IgD-negative memory B cell (primary cell): ENCODE measurements around the gene DNASE1L2. TPM values are rescaled to one million over a fixed set of nuclear protein-coding genes. Genes with fewer than 3 reads are reported as not detected.
A peak's percentile ranks its signal among the peaks of the same experiment; 100 is the strongest.
"Not testable (repeated sequence)": the region's sequence is repeated elsewhere in the genome, so short reads cannot be mapped to it uniquely, and the experiment has no call there.

Source experiments
- H3K27ac Mint-ChIP-seq, 3 donors: one replicate each; pipeline ENCODE4 v1.8.0; 2020 to 2022; ENCODE audit warnings: mild to moderate bottlenecking in 3 of 3, mixed read lengths in 3 of 3, moderate library complexity in 1 of 3
- H3K27me3 Mint-ChIP-seq: one replicate; pipeline ENCODE4 v1.8.0; 2021; ENCODE audit warnings: mixed read lengths
- H3K36me3 Mint-ChIP-seq: one replicate; pipeline ENCODE4 v1.8.0; 2020; ENCODE audit warnings: mild to moderate bottlenecking, mixed read lengths
- H3K4me1 Mint-ChIP-seq, 3 donors: one replicate each; pipeline ENCODE4 v1.8.0; 2020 to 2022; ENCODE audit warnings: mixed read lengths in 3 of 3, mild to moderate bottlenecking in 1 of 3
- H3K4me3 Mint-ChIP-seq, 4 donors: one replicate each; pipeline ENCODE4 v1.8.0; 2020 to 2022; ENCODE audit warnings: mild to moderate bottlenecking in 4 of 4, mixed read lengths in 4 of 4, moderate library complexity in 3 of 4
- H3K9me3 Mint-ChIP-seq, 3 donors: one replicate each; pipeline ENCODE4 v1.8.0; 2020 to 2021; ENCODE audit warnings: mixed read lengths in 3 of 3, mild to moderate bottlenecking in 1 of 3
- polyA plus RNA-seq: library from polyadenylated mRNA; unstranded; fragments of 300-500 nt; fragmentation: Illumina TruSeq; gene quantifications from one replicate; pipeline ENCODE4 v1.2.3, GENCODE V29; 2021

The DNASE1L2 gene
- polyA plus RNA-seq, 1 donor from 2014 or later, result not detected

GRCh38 chr16:2253293-2253692 is 17.0 kb downstream of the DNASE1L2 start:
- no peaks in the 10 kb centered on the region for H3K9me3 Mint-ChIP-seq

GRCh38 chr16:2256531-2257140 is 20.4 kb downstream of the DNASE1L2 start:
- H3K4me3 Mint-ChIP-seq, result no peak overlapping the region
- no peaks in the 10 kb centered on the region for H3K36me3 Mint-ChIP-seq
- H3K27ac Mint-ChIP-seq, result peak overlapping the region in 1 of 3 donors; percentile 43

More at GRCh38 chr16:2253293-2253692, 17.0 kb downstream of the DNASE1L2 start:
- H3K27me3 Mint-ChIP-seq, result no peaks in the 10 kb centered on the region
- no peaks in the 10 kb centered on the region for H3K36me3 Mint-ChIP-seq
- H3K4me3 Mint-ChIP-seq, result peak overlapping the region in 3 of 4 donors; percentile 50 to 90 (median 81)
- H3K27ac Mint-ChIP-seq, result peak overlapping the region; percentile 93 to 95 (median 94)
- peaks cover 12 to 15% (median 13%) of the 10 kb centered on the region in 3 donors for H3K4me1 Mint-ChIP-seq

GRCh38 chr16:2257726-2258125 is 21.5 kb downstream of the DNASE1L2 start:
- Mint-ChIP-seq H3K27me3 (no peaks in the 10 kb centered on the region), H3K27ac (no peak overlapping the region), H3K4me3 (peak overlapping the region in 1 of 4 donors; percentile 17), H3K9me3 (no peaks in the 10 kb centered on the region), H3K36me3 (no peaks in the 10 kb centered on the region), H3K4me1 (peaks cover 7 to 8% (median 8%) of the 10 kb centered on the region in 3 donors)

More at GRCh38 chr16:2256531-2257140, 20.4 kb downstream of the DNASE1L2 start:
- Mint-ChIP-seq H3K27me3 (no peaks in the 10 kb centered on the region), H3K9me3 (no peaks in the 10 kb centered on the region), H3K4me1 (peaks cover 9 to 12% (median 12%) of the 10 kb centered on the region in 3 donors)

GRCh38 chr16:2258530-2258929 is 22.3 kb downstream of the DNASE1L2 start:
- not testable (repeated sequence) for H3K27me3 Mint-ChIP-seq, H3K4me1 Mint-ChIP-seq, H3K36me3 Mint-ChIP-seq, H3K4me3 Mint-ChIP-seq, H3K9me3 Mint-ChIP-seq
- peak overlapping the region in 1 of 3 donors; percentile 56 for H3K27ac Mint-ChIP-seq

- Mint-ChIP-seq H3K36me3 (no peaks in the 10 kb centered on the region), H3K4me1 (peaks cover 5 to 10% (median 9%) of the 10 kb centered on the region in 3 donors), H3K4me3 (no peak overlapping the region), H3K27me3 (no peaks in the 10 kb centered on the region), H3K27ac (no peak overlapping the region), H3K9me3 (no peaks in the 10 kb centered on the region)
These were observed 24.0 kb downstream of the DNASE1L2 start for GRCh38 chr16:2260250-2260649.

- Mint-ChIP-seq H3K27ac (peak overlapping the region in 2 of 3 donors; percentile 58 to 86), H3K4me3 (peak overlapping the region in 1 of 4 donors; percentile 18), H3K4me1 (peaks cover 10 to 28% (median 23%) of the 10 kb centered on the region in 3 donors)
- not testable (repeated sequence) for H3K9me3 Mint-ChIP-seq, H3K27me3 Mint-ChIP-seq, H3K36me3 Mint-ChIP-seq
These were observed 26.8 kb downstream of the DNASE1L2 start for GRCh38 chr16:2263026-2263425.

GRCh38 chr16:2266887-2267286 is 30.6 kb downstream of the DNASE1L2 start:
- peaks cover 18 to 30% (median 28%) of the 10 kb centered on the region in 3 donors for H3K4me1 Mint-ChIP-seq
- not testable (repeated sequence) for H3K9me3 Mint-ChIP-seq, H3K27me3 Mint-ChIP-seq, H3K36me3 Mint-ChIP-seq
- H3K4me3 Mint-ChIP-seq, result peak overlapping the region; percentile 91 to 99 (median 94)
- H3K27ac Mint-ChIP-seq, result peak overlapping the region; percentile 87 to 99 (median 93)

GRCh38 chr16:2267505-2267912 is 31.3 kb downstream of the DNASE1L2 start:
- H3K27ac Mint-ChIP-seq, result peak overlapping the region; percentile 99
- peak overlapping the region; percentile 91 to 99 (median 98) for H3K4me3 Mint-ChIP-seq
- not testable (repeated sequence) for H3K27me3 Mint-ChIP-seq, H3K9me3 Mint-ChIP-seq, H3K36me3 Mint-ChIP-seq
- H3K4me1 Mint-ChIP-seq, result peaks cover 18 to 30% (median 28%) of the 10 kb centered on the region in 3 donors

GRCh38 chr16:2267913-2268666 is 31.8 kb downstream of the DNASE1L2 start, which contains the start of gene RNPS1:
TSS of gene RNPS1 (minus strand) at chr16:2268126. CDS start at chr16:2264643, 3,483 bp downstream.
- no peaks in the 10 kb centered on the region for H3K27me3 Mint-ChIP-seq
- H3K27ac Mint-ChIP-seq, result peak within 1 kb of the TSS; percentile 99
- peaks cover 18 to 30% (median 28%) of the 10 kb centered on the region in 3 donors for H3K4me1 Mint-ChIP-seq
- H3K9me3 Mint-ChIP-seq, result no peaks in the 10 kb centered on the region
- H3K36me3 Mint-ChIP-seq, result no peaks in the 10 kb centered on the region
- peak within 1 kb of the TSS; percentile 91 to 99 (median 98) for H3K4me3 Mint-ChIP-seq

- H3K36me3 Mint-ChIP-seq, result no peaks in the 10 kb centered on the region
- H3K27me3 Mint-ChIP-seq, result no peaks in the 10 kb centered on the region
- H3K4me3 Mint-ChIP-seq, result peak overlapping the region in 3 of 4 donors; percentile 98 to 99 (median 99)
- peaks cover 15 to 22% (median 21%) of the 10 kb centered on the region in 3 donors for H3K4me1 Mint-ChIP-seq
- no peaks in the 10 kb centered on the region for H3K9me3 Mint-ChIP-seq
- H3K27ac Mint-ChIP-seq, result peak overlapping the region; percentile 53 to 99 (median 90)
These were observed 33.8 kb downstream of the DNASE1L2 start for GRCh38 chr16:2270070-2270462.

GRCh38 chr16:2270588-2271470 is 34.6 kb downstream of the DNASE1L2 start:
- H3K36me3 Mint-ChIP-seq, result no peaks in the 10 kb centered on the region
- H3K4me1 Mint-ChIP-seq, result peaks cover 13 to 18% (median 17%) of the 10 kb centered on the region in 3 donors
- no peaks in the 10 kb centered on the region for H3K9me3 Mint-ChIP-seq
- no peaks in the 10 kb centered on the region for H3K27me3 Mint-ChIP-seq
- peak overlapping the region in 1 of 3 donors; percentile 60 for H3K27ac Mint-ChIP-seq
- H3K4me3 Mint-ChIP-seq, result peak overlapping the region in 3 of 4 donors; percentile 12 to 99 (median 37)

- no peaks in the 10 kb centered on the region for H3K27me3 Mint-ChIP-seq
- H3K4me1 Mint-ChIP-seq, result peaks cover 7 to 10% (median 7%) of the 10 kb centered on the region in 3 donors
- H3K9me3 Mint-ChIP-seq, result no peaks in the 10 kb centered on the region
- no peak overlapping the region for H3K4me3 Mint-ChIP-seq
- no peaks in the 10 kb centered on the region for H3K36me3 Mint-ChIP-seq
- H3K27ac Mint-ChIP-seq, result no peak overlapping the region
These were observed 35.7 kb downstream of the DNASE1L2 start for GRCh38 chr16:2271848-2272461.

GRCh38 chr16:2273484-2273883 is 37.2 kb downstream of the DNASE1L2 start:
- Mint-ChIP-seq H3K36me3 (no peaks in the 10 kb centered on the region), H3K9me3 (no peaks in the 10 kb centered on the region), H3K27ac (no peak overlapping the region), H3K4me1 (peaks cover 0 to 7% (median 6%) of the 10 kb centered on the region in 3 donors), H3K4me3 (no peak overlapping the region), H3K27me3 (no peaks in the 10 kb centered on the region)

- H3K36me3 Mint-ChIP-seq, result no peaks in the 10 kb centered on the region
- H3K4me3 Mint-ChIP-seq, result peak overlapping the region in 1 of 4 donors; percentile 20
- peak overlapping the region in 1 of 3 donors; percentile 45 for H3K27ac Mint-ChIP-seq
- peaks cover 0 to 7% (median 6%) of the 10 kb centered on the region in 3 donors for H3K4me1 Mint-ChIP-seq
- no peaks in the 10 kb centered on the region for H3K27me3 Mint-ChIP-seq
- H3K9me3 Mint-ChIP-seq, result no peaks in the 10 kb centered on the region
These were observed 37.7 kb downstream of the DNASE1L2 start for GRCh38 chr16:2273931-2274330.
